HCT116 (cell line): ENCODE results near the gene PLCXD3. TPM values are rescaled to one million over a fixed set of nuclear protein-coding genes. Genes with fewer than 3 reads are reported as not detected.

Experiments
- ATAC-seq: fragments of 200-7000 bp; cut with Tn5 transposase; 2 replicates; pipeline ENCODE4 v1.9.1; 2020; ENCODE audit warnings: mild to moderate bottlenecking, moderate library complexity
- BruUV-seq: library from RNA; stranded (reverse); fragments of 400-500 nt; replicated peaks from 2 replicates; lab custom pipeline; 2021; lab: Mats Ljungman, UMichigan
- CTCF ChIA-PET: fragments of 300-600 bp; sonication (Branson Sonifier 250); formaldehyde crosslinking; loops from one replicate; lab custom pipeline; 2021; ENCODE audit warnings: antibody characterized with exemption; lab: Charles Lee
- POLR2A ChIA-PET: fragments of 300-600, 350-600 bp; sonication (Branson Sonifier 250); formaldehyde crosslinking; loops from one replicate; lab custom pipeline; 2021; ENCODE audit warnings: antibody characterized with exemption; lab: Charles Lee
- RAD21 ChIA-PET, 2 experiments: fragments of 300-600 bp; sonication (Branson Sonifier 250); formaldehyde crosslinking; loops; one replicate each; lab custom pipeline; 2023; ENCODE audit warnings: low total read pairs in 2 of 2; ENCODE audit not compliant: uncharacterized antibody in 2 of 2, unreplicated experiment in 2 of 2, low non-redundant PET in 1 of 2; lab: Charles Lee
- DNase-seq: peaks from one replicate; pipeline ENCODE4 v3.0.0-alpha.2; 2010; ENCODE audit warnings: low read depth, low spot score
- H2AFZ ChIP-seq: fragments of 200-600 bp; shearing (Covaris generic), sonication (generic); 2 replicates; pipeline ENCODE4 v1.6.1; 2017; ENCODE audit warnings: low read depth, mixed run types, mixed read lengths, antibody characterized with exemption, low read length; ENCODE audit not compliant: poor library complexity, severe bottlenecking
- H3K27ac ChIP-seq: 2 replicates; pipeline ENCODE4 v1.5.1; 2012; ENCODE audit warnings: low read depth, low read length
- H3K27me3 ChIP-seq: fragments of 200-600 bp; sonication (generic); 2 replicates; pipeline ENCODE4 v1.6.1; 2016; ENCODE audit warnings: mixed run types, low read length, mixed read lengths; ENCODE audit not compliant: insufficient read depth
- H3K36me3 ChIP-seq, 2 experiments: fragments of 200-500 bp in 1 of 2; fragments of 200-600 bp in 1 of 2; sonication (Bioruptor generic) in 1 of 2; sonication (generic) in 1 of 2; 2 replicates each; pipeline versions ENCODE4 v1.5.1 to v1.6.1; 2014 to 2016; ENCODE audit warnings: low read length in 2 of 2, inconsistent platforms in 1 of 2, mixed read lengths in 1 of 2, mixed run types in 1 of 2; ENCODE audit not compliant: insufficient read depth in 2 of 2, control insufficient read depth in 1 of 2
- H3K4me1 ChIP-seq, 2 experiments: fragments of 200-600 bp in 1 of 2; sonication (generic) in 1 of 2; 2 replicates each; pipeline versions ENCODE4 v1.5.1 to v1.6.1; 2012 to 2017; ENCODE audit warnings: low read length in 2 of 2, inconsistent platforms in 1 of 2, mild to moderate bottlenecking in 1 of 2, mixed read lengths in 1 of 2, mixed run types in 1 of 2, moderate library complexity in 1 of 2; ENCODE audit not compliant: insufficient read depth in 2 of 2, control insufficient read depth in 1 of 2
- H3K4me2 ChIP-seq: fragments of 200-600 bp; sonication (generic); 2 replicates; pipeline ENCODE4 v1.6.1; 2017; ENCODE audit warnings: mixed run types, low read length, mixed read lengths
- H3K4me3 ChIP-seq, 2 experiments: fragments of 200-600 bp in 1 of 2; sonication (generic) in 1 of 2; replicated peaks in 1 of 2; 2 replicates each; pipeline ENCODE4 v1.5.1; 2011 to 2016; ENCODE audit warnings: low read length in 2 of 2, control low read depth in 1 of 2, low read depth in 1 of 2, mild to moderate bottlenecking in 1 of 2, mixed read lengths in 1 of 2, mixed run types in 1 of 2
- H3K79me2 ChIP-seq: fragments of 200-600 bp; sonication (generic); 2 replicates; pipeline ENCODE4 v1.6.1; 2017; ENCODE audit warnings: mild to moderate bottlenecking, mixed run types, low read length, moderate library complexity, mixed read lengths; ENCODE audit not compliant: insufficient read depth
- H3K9ac ChIP-seq: fragments of 200-600 bp; sonication (generic); 2 replicates; pipeline ENCODE4 v1.6.1; 2016; ENCODE audit warnings: low read length, mixed read lengths
- H3K9me2 ChIP-seq: fragments of 200-600 bp; sonication (generic), shearing (Covaris generic); 2 replicates; pipeline ENCODE4 v1.6.1; 2017; ENCODE audit warnings: mixed run types, mild to moderate bottlenecking, moderate library complexity; ENCODE audit not compliant: insufficient read depth
- H3K9me3 ChIP-seq, 2 experiments: fragments of 200-500 bp in 1 of 2; fragments of 200-600 bp in 1 of 2; sonication (Bioruptor generic) in 1 of 2; sonication (generic) in 1 of 2; 2 replicates each; pipeline ENCODE4 v1.6.1; 2014 to 2017; ENCODE audit warnings: low read length in 2 of 2, mixed read lengths in 2 of 2, inconsistent platforms in 1 of 2, low read depth in 1 of 2, mild to moderate bottlenecking in 1 of 2, mixed run types in 1 of 2, moderate library complexity in 1 of 2; ENCODE audit not compliant: control insufficient read depth in 1 of 2, insufficient read depth in 1 of 2
- H4K20me1 ChIP-seq: fragments of 200-600 bp; sonication (generic), shearing (Covaris generic); 2 replicates; pipeline ENCODE4 v1.6.1; 2017; ENCODE audit warnings: mixed run types, mild to moderate bottlenecking, moderate library complexity; ENCODE audit not compliant: insufficient read depth
- CBX3 ChIP-seq: IDR thresholded peaks from 2 replicates; pipeline ENCODE4 v1.6.1; 2012; ENCODE audit warnings: low read depth
- CEBPB ChIP-seq: IDR thresholded peaks from 2 replicates; pipeline ENCODE4 v1.6.1; 2012; ENCODE audit warnings: low read depth
- EGR1 ChIP-seq: IDR thresholded peaks from 2 replicates; pipeline ENCODE4 v1.6.1; 2012; ENCODE audit warnings: low read depth
- EZH2 ChIP-seq: fragments of 200-600 bp; sonication (generic); IDR thresholded peaks from 2 replicates; pipeline ENCODE4 v1.6.1; 2017; ENCODE audit warnings: antibody characterized with exemption, mixed run types
- EZH2phosphoT487 ChIP-seq: fragments of 200-600 bp; IDR thresholded peaks from 2 replicates; pipeline ENCODE4 v1.6.1; 2018; ENCODE audit warnings: antibody characterized with exemption, borderline replicate concordance
- FOSL1 ChIP-seq: IDR thresholded peaks from 2 replicates; pipeline ENCODE4 v1.6.1; 2012; ENCODE audit warnings: low read depth
- JUND ChIP-seq: IDR thresholded peaks from 2 replicates; pipeline ENCODE4 v1.6.1; 2012
- POLR2A ChIP-seq: IDR thresholded peaks from 2 replicates; pipeline ENCODE4 v1.7.0; 2011; ENCODE audit warnings: borderline replicate concordance; ENCODE audit not compliant: insufficient read depth, insufficient read length; ENCODE audit errors: extremely low read depth
- POLR2AphosphoS5 ChIP-seq: IDR thresholded peaks from 2 replicates; pipeline ENCODE4 v1.6.1; 2011; ENCODE audit warnings: mild to moderate bottlenecking, low read depth, low read length, moderate library complexity
- RAD21 ChIP-seq: IDR thresholded peaks from 2 replicates; pipeline ENCODE4 v1.6.1; 2012; ENCODE audit warnings: low read depth, mild to moderate bottlenecking
- SIN3A ChIP-seq: IDR thresholded peaks from 2 replicates; pipeline ENCODE4 v1.6.1; 2012; ENCODE audit warnings: low read depth
- SP1 ChIP-seq: IDR thresholded peaks from 2 replicates; pipeline ENCODE4 v1.6.1; 2012; ENCODE audit warnings: low read depth
- SRF ChIP-seq: IDR thresholded peaks from 2 replicates; pipeline ENCODE4 v1.6.1; 2012; ENCODE audit warnings: low read depth
- TCF7L2 ChIP-seq: IDR thresholded peaks from 2 replicates; pipeline ENCODE4 v1.7.0; 2011; ENCODE audit warnings: borderline replicate concordance, inconsistent platforms; ENCODE audit not compliant: insufficient read depth, insufficient read length; ENCODE audit errors: extremely low read depth
- YY1 ChIP-seq: IDR thresholded peaks from 2 replicates; pipeline ENCODE4 v1.6.1; 2011; ENCODE audit warnings: low read length, low read depth, moderate library complexity, mild to moderate bottlenecking; ENCODE audit not compliant: insufficient replicate concordance; ENCODE audit errors: extremely low read depth
- ZFX ChIP-seq: fragments of 450-650 bp; IDR thresholded peaks from 2 replicates; pipeline ENCODE4 v1.6.1; 2017
- ZNF274 ChIP-seq: fragments of 200-500 bp; sonication (Bioruptor generic); IDR thresholded peaks from 2 replicates; pipeline ENCODE4 v1.6.1; 2014; ENCODE audit warnings: mild to moderate bottlenecking, low read depth, low read length, inconsistent platforms
- intact Hi-C: fragments of 100-400 bp; cut with micrococcal nuclease; formaldehyde crosslinking; loops from 2 replicates; pipeline ENCODE4 v1.10.0; 2022
- total RNA-seq: library from RNA; stranded (reverse); gene quantifications from one replicate; pipeline ENCODE4 v1.2.1, GENCODE V29; 2021; ENCODE audit not compliant: unreplicated experiment
- TF ChIP-seq, protein P1 (sequence below): IDR thresholded peaks from 2 replicates; pipeline ENCODE4 v1.6.1; 2011; ENCODE audit warnings: mild to moderate bottlenecking, low read length, moderate library complexity; ENCODE audit not compliant: insufficient replicate concordance; ENCODE audit errors: extremely low read depth
- TF ChIP-seq, protein P2 (sequence below): IDR thresholded peaks from 2 replicates; pipeline ENCODE4 v1.6.1; 2012
- TF ChIP-seq, protein P3 (sequence below): IDR thresholded peaks from 2 replicates; pipeline ENCODE4 v1.6.1; 2012

PLCXD3 gene
- total RNA-seq, 1 experiment from 2014 or later: not detected

GRCh38 chr5:41542183-41542582 is 31.8 kb upstream of the PLCXD3 start (continued):
- TF ChIP-seq, protein P1, sequence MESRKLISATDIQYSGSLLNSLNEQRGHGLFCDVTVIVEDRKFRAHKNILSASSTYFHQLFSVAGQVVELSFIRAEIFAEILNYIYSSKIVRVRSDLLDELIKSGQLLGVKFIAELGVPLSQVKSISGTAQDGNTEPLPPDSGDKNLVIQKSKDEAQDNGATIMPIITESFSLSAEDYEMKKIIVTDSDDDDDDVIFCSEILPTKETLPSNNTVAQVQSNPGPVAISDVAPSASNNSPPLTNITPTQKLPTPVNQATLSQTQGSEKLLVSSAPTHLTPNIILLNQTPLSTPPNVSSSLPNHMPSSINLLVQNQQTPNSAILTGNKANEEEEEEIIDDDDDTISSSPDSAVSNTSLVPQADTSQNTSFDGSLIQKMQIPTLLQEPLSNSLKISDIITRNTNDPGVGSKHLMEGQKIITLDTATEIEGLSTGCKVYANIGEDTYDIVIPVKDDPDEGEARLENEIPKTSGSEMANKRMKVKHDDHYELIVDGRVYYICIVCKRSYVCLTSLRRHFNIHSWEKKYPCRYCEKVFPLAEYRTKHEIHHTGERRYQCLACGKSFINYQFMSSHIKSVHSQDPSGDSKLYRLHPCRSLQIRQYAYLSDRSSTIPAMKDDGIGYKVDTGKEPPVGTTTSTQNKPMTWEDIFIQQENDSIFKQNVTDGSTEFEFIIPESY: no peak

DNA sequence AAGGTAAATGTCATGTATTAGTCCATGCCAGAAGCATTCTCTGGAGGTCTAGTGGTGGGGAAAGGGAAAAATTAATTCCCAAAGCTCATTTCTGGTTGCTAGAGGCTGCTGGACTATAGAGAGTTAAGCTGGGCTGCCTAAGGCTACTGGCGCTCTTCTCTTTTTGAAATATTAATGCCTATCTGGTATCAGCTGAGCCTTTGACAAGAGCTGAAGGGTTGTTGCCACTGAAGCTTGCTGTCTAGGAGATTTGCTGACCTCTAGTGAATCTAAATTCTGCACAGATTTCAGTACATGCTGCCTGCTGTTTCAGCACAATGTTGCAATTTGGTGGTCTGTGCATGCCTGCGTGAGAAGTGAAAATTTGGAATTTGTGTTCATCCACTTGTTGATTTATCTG is 29.1 kb upstream of the PLCXD3 start:
- Histone ChIP-seq H3K27ac (no peak overlapping the region), H3K9me3 (no peaks in the 10 kb centered on the region), H4K20me1 (no peaks in the 10 kb centered on the region), H3K4me2 (no peak overlapping the region), H3K4me1 (no peaks in the 10 kb centered on the region), H3K9me2 (no peaks in the 10 kb centered on the region), H3K9ac (no peak overlapping the region), H3K79me2 (no peaks in the 10 kb centered on the region), H3K4me3 (no peak overlapping the region), H2AFZ (no peak overlapping the region), H3K27me3 (no peaks in the 10 kb centered on the region), H3K36me3 (no peaks in the 10 kb centered on the region)
- TF ChIP-seq POLR2A: no peak
- no peak for TF ChIP-seq SIN3A
- no peak for TF ChIP-seq JUND
- TF ChIP-seq, protein P2, sequence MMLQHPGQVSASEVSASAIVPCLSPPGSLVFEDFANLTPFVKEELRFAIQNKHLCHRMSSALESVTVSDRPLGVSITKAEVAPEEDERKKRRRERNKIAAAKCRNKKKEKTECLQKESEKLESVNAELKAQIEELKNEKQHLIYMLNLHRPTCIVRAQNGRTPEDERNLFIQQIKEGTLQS: no peak
- no peak for TF ChIP-seq EZH2
- TF ChIP-seq SRF: no peak
- TF ChIP-seq FOSL1: no peak
- no peak for TF ChIP-seq SP1
- no peak for TF ChIP-seq ZFX
- no peak for TF ChIP-seq EZH2phosphoT487
- TF ChIP-seq RAD21: no peak
- TF ChIP-seq YY1: no peak
- TF ChIP-seq EGR1: no peak
- TF ChIP-seq TCF7L2: no peak
- TF ChIP-seq, protein P3, sequence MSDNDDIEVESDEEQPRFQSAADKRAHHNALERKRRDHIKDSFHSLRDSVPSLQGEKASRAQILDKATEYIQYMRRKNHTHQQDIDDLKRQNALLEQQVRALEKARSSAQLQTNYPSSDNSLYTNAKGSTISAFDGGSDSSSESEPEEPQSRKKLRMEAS: no peak
- TF ChIP-seq, protein P1: no peak
- no peak for TF ChIP-seq POLR2AphosphoS5
- TF ChIP-seq CEBPB: no peak
- no peak for TF ChIP-seq ZNF274
- TF ChIP-seq CBX3: no peak
- CTCF ChIA-PET: no interaction called here
- intact Hi-C loops: no loop called here
- ATAC-seq: no peak
- RAD21 ChIA-PET: no interaction called here
- BruUV-seq: no TSS peak
- POLR2A ChIA-PET: no interaction called here
- no peak for DNase-seq
